Ovary (tissue), 3 donors: Measurements from ENCODE around the gene AP5Z1.

ENCODE experiments used
- CTCF ChIP-seq, 3 donors: fragments of 450-650 bp in 2 of 3; fragments of 200-600 bp in 1 of 3; IDR thresholded peaks; one replicate each; pipeline versions ENCODE4 v1.5.1 to v1.8.0; 2016 to 2022; ENCODE audit warnings: antibody characterized with exemption in 3 of 3, mild to moderate bottlenecking in 1 of 3
- POLR2A ChIP-seq: fragments of 450-650 bp; IDR thresholded peaks from one replicate; pipeline ENCODE4 v1.6.1; 2017; ENCODE audit warnings: antibody characterized with exemption, mild to moderate bottlenecking, moderate library complexity
- donor health status: DM: no; HTN: no; CAD: no.

GRCh38 chr7:4758111-4758510, 17.3 kb upstream of the AP5Z1 start:
- TF ChIP-seq POLR2A (no peak), CTCF (IDR thresholded peaks at IDR 0.05) (no peak)
